HCT116 (cell line): ENCODE results near the gene FAM53A.

Experiments used
- EGR1 ChIP-seq: IDR thresholded peaks from 2 replicates; pipeline ENCODE4 v1.6.1; 2012; ENCODE audit warnings: low read depth
- EZH2 ChIP-seq: fragments of 200-600 bp; sonication (generic); IDR thresholded peaks from 2 replicates; pipeline ENCODE4 v1.6.1; 2017; ENCODE audit warnings: antibody characterized with exemption, mixed run types
- EZH2phosphoT487 ChIP-seq: fragments of 200-600 bp; IDR thresholded peaks from 2 replicates; pipeline ENCODE4 v1.6.1; 2018; ENCODE audit warnings: antibody characterized with exemption, borderline replicate concordance
- FOSL1 ChIP-seq: IDR thresholded peaks from 2 replicates; pipeline ENCODE4 v1.6.1; 2012; ENCODE audit warnings: low read depth
- JUND ChIP-seq: IDR thresholded peaks from 2 replicates; pipeline ENCODE4 v1.6.1; 2012
- POLR2A ChIP-seq: IDR thresholded peaks from 2 replicates; pipeline ENCODE4 v1.7.0; 2011; ENCODE audit warnings: borderline replicate concordance; ENCODE audit not compliant: insufficient read depth, insufficient read length; ENCODE audit errors: extremely low read depth
- POLR2AphosphoS5 ChIP-seq: IDR thresholded peaks from 2 replicates; pipeline ENCODE4 v1.6.1; 2011; ENCODE audit warnings: mild to moderate bottlenecking, low read depth, low read length, moderate library complexity
- RAD21 ChIP-seq: IDR thresholded peaks from 2 replicates; pipeline ENCODE4 v1.6.1; 2012; ENCODE audit warnings: low read depth, mild to moderate bottlenecking
- SIN3A ChIP-seq: IDR thresholded peaks from 2 replicates; pipeline ENCODE4 v1.6.1; 2012; ENCODE audit warnings: low read depth
- ZNF274 ChIP-seq: fragments of 200-500 bp; sonication (Bioruptor generic); IDR thresholded peaks from 2 replicates; pipeline ENCODE4 v1.6.1; 2014; ENCODE audit warnings: mild to moderate bottlenecking, low read depth, low read length, inconsistent platforms
- TF ChIP-seq, protein P1 (sequence below), 3 experiments: fragments of 200-600 bp in 1 of 3; sonication (generic) in 1 of 3; IDR thresholded peaks in 2 of 3; conservative IDR thresholded peaks in 1 of 3; 2 replicates each; pipeline ENCODE4 v1.5.1; 2012 to 2017; ENCODE audit warnings: low read depth in 2 of 3, low read length in 2 of 3, antibody characterized with exemption in 1 of 3, borderline replicate concordance in 1 of 3, control low read depth in 1 of 3, mild to moderate bottlenecking in 1 of 3, mixed read lengths in 1 of 3, mixed run types in 1 of 3, moderate library complexity in 1 of 3; ENCODE audit not compliant: insufficient read depth in 1 of 3
- TF ChIP-seq, protein P2 (sequence below): IDR thresholded peaks from 2 replicates; pipeline ENCODE4 v1.6.1; 2012; ENCODE audit warnings: low read depth

DNA sequence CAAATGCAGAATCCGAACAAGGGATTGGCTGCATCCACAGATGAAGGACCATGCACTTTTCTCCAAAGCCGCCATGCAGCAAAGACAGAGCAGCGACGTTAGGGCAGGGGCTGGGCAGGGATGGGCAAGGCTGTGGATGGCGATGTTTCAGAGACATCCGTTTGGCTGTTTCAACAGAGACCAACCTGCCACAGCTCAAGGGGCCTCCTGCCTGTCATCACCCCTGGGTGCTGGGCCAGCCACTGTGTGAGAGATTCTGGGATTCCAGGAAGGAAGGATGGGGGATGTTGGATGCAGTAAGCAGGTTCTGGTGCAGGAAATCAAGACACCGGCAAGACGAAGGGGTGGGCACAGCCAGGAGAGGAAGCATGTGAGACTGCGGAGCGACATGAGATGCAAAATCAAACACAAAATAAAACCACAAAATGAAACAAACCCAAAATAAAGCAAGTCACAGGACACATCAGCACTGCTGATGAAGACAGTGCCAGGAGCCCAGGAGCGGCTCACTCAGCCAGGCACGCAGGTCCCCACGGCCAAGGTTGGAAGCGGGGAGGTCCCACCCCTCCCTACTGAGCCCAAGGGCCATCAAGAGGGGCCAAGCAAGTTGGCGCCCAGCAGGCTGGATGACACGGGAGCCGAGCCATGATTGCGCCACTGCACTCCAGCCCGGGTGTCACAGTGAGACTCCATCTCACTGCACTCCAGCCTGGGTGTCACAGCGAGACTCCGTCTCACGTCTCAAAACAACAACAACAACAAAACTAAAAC, 68.1 kb downstream of the FAM53A start:
- no peak for TF ChIP-seq SIN3A
- TF ChIP-seq EZH2 = no peak
- TF ChIP-seq, protein P1, sequence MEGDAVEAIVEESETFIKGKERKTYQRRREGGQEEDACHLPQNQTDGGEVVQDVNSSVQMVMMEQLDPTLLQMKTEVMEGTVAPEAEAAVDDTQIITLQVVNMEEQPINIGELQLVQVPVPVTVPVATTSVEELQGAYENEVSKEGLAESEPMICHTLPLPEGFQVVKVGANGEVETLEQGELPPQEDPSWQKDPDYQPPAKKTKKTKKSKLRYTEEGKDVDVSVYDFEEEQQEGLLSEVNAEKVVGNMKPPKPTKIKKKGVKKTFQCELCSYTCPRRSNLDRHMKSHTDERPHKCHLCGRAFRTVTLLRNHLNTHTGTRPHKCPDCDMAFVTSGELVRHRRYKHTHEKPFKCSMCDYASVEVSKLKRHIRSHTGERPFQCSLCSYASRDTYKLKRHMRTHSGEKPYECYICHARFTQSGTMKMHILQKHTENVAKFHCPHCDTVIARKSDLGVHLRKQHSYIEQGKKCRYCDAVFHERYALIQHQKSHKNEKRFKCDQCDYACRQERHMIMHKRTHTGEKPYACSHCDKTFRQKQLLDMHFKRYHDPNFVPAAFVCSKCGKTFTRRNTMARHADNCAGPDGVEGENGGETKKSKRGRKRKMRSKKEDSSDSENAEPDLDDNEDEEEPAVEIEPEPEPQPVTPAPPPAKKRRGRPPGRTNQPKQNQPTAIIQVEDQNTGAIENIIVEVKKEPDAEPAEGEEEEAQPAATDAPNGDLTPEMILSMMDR (IDR thresholded peaks at IDR 0.05 in 2 of 3, conservative IDR thresholded peaks at IDR 0.05 in 1 of 3; ENCODE audit: borderline replicate concordance in 1 of 3, insufficient read depth in 1 of 3, low read depth in 2 of 3, low read length in 2 of 3) = no peak
- no peak for TF ChIP-seq JUND
- TF ChIP-seq FOSL1 = no peak
- TF ChIP-seq, protein P2, sequence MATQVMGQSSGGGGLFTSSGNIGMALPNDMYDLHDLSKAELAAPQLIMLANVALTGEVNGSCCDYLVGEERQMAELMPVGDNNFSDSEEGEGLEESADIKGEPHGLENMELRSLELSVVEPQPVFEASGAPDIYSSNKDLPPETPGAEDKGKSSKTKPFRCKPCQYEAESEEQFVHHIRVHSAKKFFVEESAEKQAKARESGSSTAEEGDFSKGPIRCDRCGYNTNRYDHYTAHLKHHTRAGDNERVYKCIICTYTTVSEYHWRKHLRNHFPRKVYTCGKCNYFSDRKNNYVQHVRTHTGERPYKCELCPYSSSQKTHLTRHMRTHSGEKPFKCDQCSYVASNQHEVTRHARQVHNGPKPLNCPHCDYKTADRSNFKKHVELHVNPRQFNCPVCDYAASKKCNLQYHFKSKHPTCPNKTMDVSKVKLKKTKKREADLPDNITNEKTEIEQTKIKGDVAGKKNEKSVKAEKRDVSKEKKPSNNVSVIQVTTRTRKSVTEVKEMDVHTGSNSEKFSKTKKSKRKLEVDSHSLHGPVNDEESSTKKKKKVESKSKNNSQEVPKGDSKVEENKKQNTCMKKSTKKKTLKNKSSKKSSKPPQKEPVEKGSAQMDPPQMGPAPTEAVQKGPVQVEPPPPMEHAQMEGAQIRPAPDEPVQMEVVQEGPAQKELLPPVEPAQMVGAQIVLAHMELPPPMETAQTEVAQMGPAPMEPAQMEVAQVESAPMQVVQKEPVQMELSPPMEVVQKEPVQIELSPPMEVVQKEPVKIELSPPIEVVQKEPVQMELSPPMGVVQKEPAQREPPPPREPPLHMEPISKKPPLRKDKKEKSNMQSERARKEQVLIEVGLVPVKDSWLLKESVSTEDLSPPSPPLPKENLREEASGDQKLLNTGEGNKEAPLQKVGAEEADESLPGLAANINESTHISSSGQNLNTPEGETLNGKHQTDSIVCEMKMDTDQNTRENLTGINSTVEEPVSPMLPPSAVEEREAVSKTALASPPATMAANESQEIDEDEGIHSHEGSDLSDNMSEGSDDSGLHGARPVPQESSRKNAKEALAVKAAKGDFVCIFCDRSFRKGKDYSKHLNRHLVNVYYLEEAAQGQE = no peak
- no peak for TF ChIP-seq POLR2A
- no peak for TF ChIP-seq POLR2AphosphoS5
- no peak for TF ChIP-seq ZNF274
- no peak for TF ChIP-seq RAD21
- no peak for TF ChIP-seq EGR1
- no peak for TF ChIP-seq EZH2phosphoT487
